DND-41 (cell line): ENCODE data around the gene MFAP2.

Experiments used
- CTCF ChIP-seq: IDR thresholded peaks from 2 replicates; pipeline ENCODE4 v1.5.1; 2012; ENCODE audit warnings: borderline replicate concordance, low read length, moderate library complexity, mild to moderate bottlenecking; ENCODE audit not compliant: poor library complexity, severe bottlenecking; ENCODE audit errors: extremely low read depth
- EZH2 ChIP-seq: IDR thresholded peaks from 3 replicates; pipeline ENCODE4 v1.6.1; 2012; ENCODE audit warnings: borderline replicate concordance, low read depth, mild to moderate bottlenecking, moderate library complexity, low read length, inconsistent platforms; ENCODE audit not compliant: severe bottlenecking

- TF ChIP-seq CTCF: no peak
- TF ChIP-seq EZH2: no peak
Measured at GRCh38 chr1:17024721-17025120, 44.3 kb upstream of the MFAP2 start.
